Endodermal cell (in vitro differentiated cells): Measurements from ENCODE around the gene SPIRE2. TPM values are rescaled to one million over a fixed set of nuclear protein-coding genes. Genes with fewer than 3 reads are reported as not detected.

Experiments
- DNase-seq: peaks from one replicate; pipeline ENCODE4 v3.0.0-alpha.2; 2017
- H3K27ac ChIP-seq: 2 replicates; pipeline ENCODE4 v1.5.1; 2013; ENCODE audit warnings: mild to moderate bottlenecking, low read depth, low read length, moderate library complexity
- H3K27me3 ChIP-seq: 2 replicates; pipeline ENCODE4 v1.6.1; 2013; ENCODE audit warnings: mild to moderate bottlenecking, low read length, moderate library complexity; ENCODE audit not compliant: insufficient read depth, control insufficient read depth, poor library complexity, severe bottlenecking
- H3K36me3 ChIP-seq: 2 replicates; pipeline ENCODE4 v1.7.0; 2013; ENCODE audit warnings: mild to moderate bottlenecking, low read length, moderate library complexity; ENCODE audit not compliant: control insufficient read depth, insufficient read depth
- H3K4me1 ChIP-seq: one replicate; pipeline ENCODE4 v1.7.0; 2013; ENCODE audit warnings: low read length; ENCODE audit not compliant: control insufficient read depth, insufficient read depth
- H3K4me3 ChIP-seq: 2 replicates; pipeline ENCODE4 v1.5.1; 2013; ENCODE audit warnings: mild to moderate bottlenecking, low read length, moderate library complexity
- H3K9ac ChIP-seq: 2 replicates; pipeline ENCODE4 v1.6.1; 2013; ENCODE audit warnings: mild to moderate bottlenecking, low read length, moderate library complexity; ENCODE audit not compliant: poor library complexity, severe bottlenecking; ENCODE audit errors: extremely low read depth
- H3K9me3 ChIP-seq: 2 replicates; pipeline ENCODE4 v1.6.1; 2013; ENCODE audit warnings: mild to moderate bottlenecking, low read length, moderate library complexity; ENCODE audit not compliant: control insufficient read depth
- H3K27ac Mint-ChIP-seq: 2 replicates; pipeline ENCODE4 v1.8.0; 2020; ENCODE audit warnings: mixed read lengths
- H3K27me3 Mint-ChIP-seq: 2 replicates; pipeline ENCODE4 v1.8.0; 2021; ENCODE audit warnings: mild to moderate bottlenecking, mixed read lengths; ENCODE audit not compliant: insufficient read depth
- H3K36me3 Mint-ChIP-seq: 2 replicates; pipeline ENCODE4 v1.8.0; 2020; ENCODE audit warnings: low read depth, mixed read lengths
- H3K4me1 Mint-ChIP-seq: 2 replicates; pipeline ENCODE4 v1.8.0; 2020; ENCODE audit warnings: mixed read lengths
- H3K4me3 Mint-ChIP-seq: 2 replicates; pipeline ENCODE4 v1.8.0; 2020; ENCODE audit warnings: mild to moderate bottlenecking, moderate library complexity, mixed read lengths
- H3K9me3 Mint-ChIP-seq: 2 replicates; pipeline ENCODE4 v1.8.0; 2020; ENCODE audit warnings: mild to moderate bottlenecking, mixed read lengths
- CTCF ChIP-seq: fragments of 200-600 bp; sonication (generic); conservative IDR thresholded peaks from 2 replicates; pipeline ENCODE4 v1.5.0; 2021; ENCODE audit warnings: antibody characterized with exemption, mild to moderate bottlenecking
- WGBS, 2 experiments: methylation state at CpG; one replicate each; pipeline versions ENCODE4 v1.1.5 to v1.1.7; 2013; ENCODE audit warnings: missing lambda C conversion rate in 2 of 2, mixed read lengths in 1 of 2; ENCODE audit not compliant: insufficient coverage in 1 of 2, insufficient read length in 1 of 2; 5-methylcytosine and 5-hydroxymethylcytosine counted together
- total RNA-seq, 2 donors: library from RNA; stranded (reverse); fragmentation: NEBNext Ultra II Directional in 1 of 2; extraction: Animal tissue kit (Norgen Biotek cat#: 25700) in 1 of 2; gene quantifications; 2 replicates in 1 of 2; 3 replicates in 1 of 2; pipeline ENCODE4 v1.2.1, GENCODE V29; 2021

The SPIRE2 gene
- total RNA-seq, 2 donors from 2014 or later, result 12.8 to 12.9 TPM

- Histone ChIP-seq H3K27me3 (no peaks in the 10 kb centered on the region), H3K9me3 (peaks cover 7% of the 10 kb centered on the region), H3K4me1 (no peaks in the 10 kb centered on the region), H3K27ac (no peak overlapping the region), H3K4me3 (no peak overlapping the region), H3K9ac (no peak overlapping the region), H3K36me3 (peaks cover 70% of the 10 kb centered on the region)
- Mint-ChIP-seq H3K27ac (peak overlapping the region; percentile 28), H3K9me3 (peaks cover 1% of the 10 kb centered on the region), H3K36me3 (peaks cover 64% of the 10 kb centered on the region), H3K4me3 (no peak overlapping the region), H3K4me1 (no peaks in the 10 kb centered on the region), H3K27me3 (no peaks in the 10 kb centered on the region)
- WGBS, 2 experiments, result 94 to 99% methylated on average over 5 to 6 of the region's 6 CpGs
- no peak for TF ChIP-seq CTCF
- no peak for DNase-seq
Observed at GRCh38 chr16:89881368-89881730, 53.1 kb downstream of the SPIRE2 start.

- peaks cover 1% of the 10 kb centered on the region for H3K9me3 Mint-ChIP-seq
- WGBS, 2 experiments, result 94 to 95% methylated on average over 18 to 28 of the region's 28 CpGs
Observed at GRCh38 chr16:89883346-89884040, 55.2 kb downstream of the SPIRE2 start.

GRCh38 chr16:89884041-89884421 is 55.8 kb downstream of the SPIRE2 start:
- peaks cover 66% of the 10 kb centered on the region for H3K36me3 ChIP-seq
- no peak overlapping the region for H3K9ac ChIP-seq
- peaks cover 68% of the 10 kb centered on the region for H3K36me3 Mint-ChIP-seq
- no peaks in the 10 kb centered on the region for H3K9me3 ChIP-seq
- no peak overlapping the region for H3K4me3 Mint-ChIP-seq
- WGBS, 2 experiments, result 96% methylated on average over 3 to 8 of the region's 8 CpGs
- no peak overlapping the region for H3K4me3 ChIP-seq
- no peaks in the 10 kb centered on the region for H3K27me3 ChIP-seq
- no peak for TF ChIP-seq CTCF
- H3K4me1 ChIP-seq, result no peaks in the 10 kb centered on the region
- no peak overlapping the region for H3K27ac Mint-ChIP-seq
- no peaks in the 10 kb centered on the region for H3K27me3 Mint-ChIP-seq
- H3K4me1 Mint-ChIP-seq, result no peaks in the 10 kb centered on the region
- no peak overlapping the region for H3K27ac ChIP-seq
- H3K9me3 Mint-ChIP-seq, result no peaks in the 10 kb centered on the region
- no peak for DNase-seq

More at GRCh38 chr16:89883346-89884040, 55.2 kb downstream of the SPIRE2 start:
- no peaks in the 10 kb centered on the region for H3K27me3 Mint-ChIP-seq
- Histone ChIP-seq H3K27me3 (no peaks in the 10 kb centered on the region), H3K9ac (no peak overlapping the region), H3K4me1 (no peaks in the 10 kb centered on the region), H3K9me3 (no peaks in the 10 kb centered on the region), H3K4me3 (no peak overlapping the region), H3K36me3 (peaks cover 71% of the 10 kb centered on the region), H3K27ac (no peak overlapping the region)
- H3K27ac Mint-ChIP-seq, result peak overlapping the region; percentile 11
- peaks cover 69% of the 10 kb centered on the region for H3K36me3 Mint-ChIP-seq
- H3K4me1 Mint-ChIP-seq, result no peaks in the 10 kb centered on the region
- DNase-seq, result no peak
- TF ChIP-seq CTCF, result no peak
- no peak overlapping the region for H3K4me3 Mint-ChIP-seq
